Measurements from ENCODE around the gene CEP104. TPM values are rescaled to one million over a fixed set of nuclear protein-coding genes. Genes with fewer than 3 reads are reported as not detected.

CEP104 gene
- total RNA-seq, 1 donor from 2014 or later = 35.1 TPM

- no peaks in the 10 kb centered on the region for H3K9me3 Mint-ChIP-seq (ENCODE audit: unreplicated experiment)
- H3K4me1 Mint-ChIP-seq (ENCODE audit: unreplicated experiment) = peaks cover 3% of the 10 kb centered on the region
- H3K27me3 Mint-ChIP-seq (ENCODE audit: unreplicated experiment) = peaks cover 27% of the 10 kb centered on the region
- no peak overlapping the region for H3K27ac Mint-ChIP-seq (ENCODE audit: unreplicated experiment)
- no peaks in the 10 kb centered on the region for H3K36me3 Mint-ChIP-seq (ENCODE audit: unreplicated experiment)
- no peak overlapping the region for H3K4me3 Mint-ChIP-seq (ENCODE audit: unreplicated experiment)
- TF ChIP-seq CTCF (IDR thresholded peaks at IDR 0.05) = no peak
- no peak for DNase-seq (ENCODE audit: extremely low spot score, unreplicated experiment)
Measured at GRCh38 chr1:3767328-3767925, 89.6 kb downstream of the CEP104 start.

- Mint-ChIP-seq H3K4me1 (ENCODE audit: unreplicated experiment) (no peaks in the 10 kb centered on the region), H3K36me3 (ENCODE audit: unreplicated experiment) (no peaks in the 10 kb centered on the region), H3K27ac (ENCODE audit: unreplicated experiment) (no peak overlapping the region), H3K9me3 (ENCODE audit: unreplicated experiment) (peaks cover 11% of the 10 kb centered on the region), H3K4me3 (ENCODE audit: unreplicated experiment) (no peak overlapping the region), H3K27me3 (ENCODE audit: unreplicated experiment) (peaks cover 48% of the 10 kb centered on the region)
- DNase-seq (ENCODE audit: extremely low spot score, unreplicated experiment) = no peak
- no peak for TF ChIP-seq CTCF (IDR thresholded peaks at IDR 0.05)
Measured at GRCh38 chr1:3763351-3764125, 93.5 kb downstream of the CEP104 start.

- no peak overlapping the region for H3K4me3 Mint-ChIP-seq (ENCODE audit: unreplicated experiment)
- H3K36me3 Mint-ChIP-seq (ENCODE audit: unreplicated experiment) = no peaks in the 10 kb centered on the region
- H3K9me3 Mint-ChIP-seq (ENCODE audit: unreplicated experiment) = peaks cover 11% of the 10 kb centered on the region
- DNase-seq (ENCODE audit: extremely low spot score, unreplicated experiment) = no peak
- no peaks in the 10 kb centered on the region for H3K4me1 Mint-ChIP-seq (ENCODE audit: unreplicated experiment)
- peaks cover 49% of the 10 kb centered on the region for H3K27me3 Mint-ChIP-seq (ENCODE audit: unreplicated experiment)
- H3K27ac Mint-ChIP-seq (ENCODE audit: unreplicated experiment) = no peak overlapping the region
- TF ChIP-seq CTCF (IDR thresholded peaks at IDR 0.05) = no peak
Measured at GRCh38 chr1:3762873-3763228, 94.2 kb downstream of the CEP104 start.

- H3K36me3 Mint-ChIP-seq (ENCODE audit: unreplicated experiment) = no peaks in the 10 kb centered on the region
- TF ChIP-seq CTCF (IDR thresholded peaks at IDR 0.05) = no peak
- H3K4me1 Mint-ChIP-seq (ENCODE audit: unreplicated experiment) = no peaks in the 10 kb centered on the region
- no peak overlapping the region for H3K27ac Mint-ChIP-seq (ENCODE audit: unreplicated experiment)
- peaks cover 45% of the 10 kb centered on the region for H3K27me3 Mint-ChIP-seq (ENCODE audit: unreplicated experiment)
- H3K9me3 Mint-ChIP-seq (ENCODE audit: unreplicated experiment) = peaks cover 11% of the 10 kb centered on the region
- no peak for DNase-seq (ENCODE audit: extremely low spot score, unreplicated experiment)
- no peak overlapping the region for H3K4me3 Mint-ChIP-seq (ENCODE audit: unreplicated experiment)
Measured at GRCh38 chr1:3762151-3762872, 94.7 kb downstream of the CEP104 start.

Other genes with a start within 250 kb of the CEP104 start
- 255 and 262 TPM in 2 replicates for gene MEGF6, start 245.7 kb downstream of the CEP104 start, total RNA-seq
- 49.1 and 49.5 TPM in 2 replicates for gene TPRG1L, start 232.2 kb downstream of the CEP104 start, total RNA-seq
- 20.1 and 20.5 TPM in 2 replicates for gene WRAP73, start 207.1 kb downstream of the CEP104 start, total RNA-seq
- gene TP73, start 204.7 kb downstream of the CEP104 start, total RNA-seq = 0.16 and 0.24 TPM in 2 replicates
- not detected in 2 replicates for gene CCDC27, start 104.8 kb downstream of the CEP104 start, total RNA-seq
- 0.73 and 1.3 TPM in 2 replicates for gene SMIM1, start 84.5 kb downstream of the CEP104 start, total RNA-seq
- gene LRRC47, start 60.7 kb downstream of the CEP104 start, total RNA-seq = 52.3 and 59.5 TPM in 2 replicates
- gene DFFB, start 265 bp upstream of the CEP104 start, total RNA-seq = 7.1 and 11.0 TPM in 2 replicates
- gene C1orf174, start 43.1 kb upstream of the CEP104 start, total RNA-seq = 22.1 and 23.6 TPM in 2 replicates

Measured in osteocyte (in vitro differentiated cells).